HEK293 (cell line): ENCODE results near the gene SLC4A8.

Experiments used
- CTCF ChIA-PET: fragments of 350-600 bp; formaldehyde crosslinking; extraction: SDS; loops from one replicate; lab custom pipeline; 2021; ENCODE audit warnings: antibody characterized with exemption; lab: Yijun Ruan, JAX
- POLR2A ChIA-PET: fragments of 300-600 bp; formaldehyde crosslinking; extraction: SDS; loops from one replicate; lab custom pipeline; 2020; ENCODE audit warnings: antibody characterized with exemption, inconsistent platforms; lab: Yijun Ruan, JAX
- H3K27ac ChIP-seq: fragments of 200-500 bp; sonication (Bioruptor generic); 2 replicates; pipeline ENCODE4 v1.5.1; 2014; ENCODE audit warnings: low read depth, low read length, control low read depth, inconsistent platforms; ENCODE audit errors: extremely low read depth
- H3K36me3 ChIP-seq, 2 experiments: fragments of 200-500 bp in 1 of 2; sonication (Bioruptor generic) in 1 of 2; 1 replicate in 1 of 2; 2 replicates in 1 of 2; pipeline ENCODE4 v1.5.1; 2014 to 2017; ENCODE audit warnings: inconsistent platforms in 2 of 2, low read length in 2 of 2; ENCODE audit not compliant: control insufficient read depth in 2 of 2, insufficient read depth in 1 of 2
- H3K4me1 ChIP-seq: fragments of 200-500 bp; sonication (Bioruptor generic); 2 replicates; pipeline ENCODE4 v1.5.1; 2014; ENCODE audit warnings: mild to moderate bottlenecking, low read length, inconsistent platforms; ENCODE audit not compliant: control insufficient read depth, insufficient read depth
- H3K4me3 ChIP-seq: 2 replicates; pipeline ENCODE4 v1.5.1; 2011; ENCODE audit warnings: low read depth, mild to moderate bottlenecking, control low read depth, low read length, moderate library complexity
- H3K9me3 ChIP-seq: fragments of 200-500 bp; sonication (Bioruptor generic); 2 replicates; pipeline ENCODE4 v1.5.1; 2014; ENCODE audit warnings: low read depth, low read length, inconsistent platforms; ENCODE audit not compliant: control insufficient read depth, insufficient read depth
- BCL6B ChIP-seq: fragments of 450-650 bp; formaldehyde crosslinking; IDR thresholded peaks from 2 replicates; pipeline ENCODE4 v1.5.1; 2017; ENCODE audit warnings: missing biosample characterization, missing genetic modification characterization
- KLF7 ChIP-seq: fragments of 450-650 bp; formaldehyde crosslinking; IDR thresholded peaks from 2 replicates; pipeline ENCODE4 v1.5.1; 2016; ENCODE audit warnings: missing biosample characterization, missing genetic modification characterization, borderline replicate concordance
- OVOL3 ChIP-seq: fragments of 450-650 bp; formaldehyde crosslinking; IDR thresholded peaks from 2 replicates; pipeline ENCODE4 v1.5.1; 2016; ENCODE audit warnings: missing biosample characterization, missing genetic modification characterization
- PRDM10 ChIP-seq: fragments of 450-650 bp; formaldehyde crosslinking; IDR thresholded peaks from 2 replicates; pipeline ENCODE4 v1.5.1; 2016; ENCODE audit warnings: missing biosample characterization, missing genetic modification characterization
- ZNF157 ChIP-seq: fragments of 450-650 bp; formaldehyde crosslinking; IDR thresholded peaks from 2 replicates; pipeline ENCODE4 v1.5.1; 2016; ENCODE audit warnings: missing biosample characterization, missing genetic modification characterization
- ZNF280D ChIP-seq: fragments of 450-650 bp; formaldehyde crosslinking; IDR thresholded peaks from 2 replicates; pipeline ENCODE4 v1.5.1; 2016; ENCODE audit warnings: missing biosample characterization, missing genetic modification characterization
- ZNF335 ChIP-seq: fragments of 450-650 bp; formaldehyde crosslinking; conservative IDR thresholded peaks from 2 replicates; pipeline ENCODE4 v1.5.1; 2016; ENCODE audit warnings: missing biosample characterization, missing genetic modification characterization
- ZNF423 ChIP-seq: fragments of 450-650 bp; formaldehyde crosslinking; IDR thresholded peaks from 2 replicates; pipeline ENCODE4 v1.5.1; 2016; ENCODE audit warnings: missing biosample characterization, missing genetic modification characterization
- ZNF426 ChIP-seq: fragments of 450-650 bp; formaldehyde crosslinking; IDR thresholded peaks from 2 replicates; pipeline ENCODE4 v1.5.1; 2017; ENCODE audit warnings: missing biosample characterization, missing genetic modification characterization, mild to moderate bottlenecking, inconsistent platforms, moderate library complexity
- ZNF513 ChIP-seq: fragments of 450-650 bp; IDR thresholded peaks from 2 replicates; pipeline ENCODE4 v1.5.1; 2018; ENCODE audit warnings: missing biosample characterization, missing genetic modification characterization
- ZNF555 ChIP-seq: fragments of 450-650 bp; formaldehyde crosslinking; conservative IDR thresholded peaks from 2 replicates; pipeline ENCODE4 v1.5.1; 2017; ENCODE audit warnings: missing biosample characterization, mild to moderate bottlenecking, missing genetic modification characterization, inconsistent platforms
- ZXDB ChIP-seq: fragments of 450-650 bp; formaldehyde crosslinking; IDR thresholded peaks from 2 replicates; pipeline ENCODE4 v1.5.1; 2016; ENCODE audit warnings: missing biosample characterization, missing genetic modification characterization
- TF ChIP-seq, protein P1 (sequence below): fragments of 450-650 bp; formaldehyde crosslinking; conservative IDR thresholded peaks from 2 replicates; pipeline ENCODE4 v1.5.1; 2016; ENCODE audit warnings: low read depth, missing biosample characterization, missing genetic modification characterization

Gene SLC4A8

DNA sequence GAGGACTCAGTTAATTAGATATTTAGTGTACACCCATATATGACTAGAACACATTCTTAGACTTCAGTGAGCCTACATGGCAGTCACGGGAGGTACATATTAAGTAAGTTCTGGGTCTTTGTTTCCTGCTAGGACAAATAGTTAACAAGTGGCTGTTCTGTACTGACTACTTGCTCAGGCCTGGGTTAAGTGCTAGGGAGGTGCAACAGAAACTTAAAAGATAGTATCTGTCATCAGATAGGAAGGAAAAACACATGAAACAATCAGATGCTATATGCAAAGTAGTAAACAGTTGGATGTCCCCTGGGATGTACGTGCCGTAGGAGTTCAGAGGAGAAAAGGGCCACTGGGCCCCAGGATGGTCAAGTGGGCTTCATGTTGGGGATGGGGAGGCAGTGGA is 59.5 kb downstream of the SLC4A8 start:
- H3K4me1 ChIP-seq, result no peaks in the 10 kb centered on the region
- TF ChIP-seq BCL6B (tag by site-specific recombination), result no peak
- TF ChIP-seq PRDM10 (tag by site-specific recombination), result no peak
- TF ChIP-seq ZNF157, result no peak
- no peak for TF ChIP-seq ZNF280D (tag by site-specific recombination)
- no peak for TF ChIP-seq ZXDB (tag by site-specific recombination)
- TF ChIP-seq KLF7 (tag by site-specific recombination), result no peak
- TF ChIP-seq ZNF426 (tag by site-specific recombination), result no peak
- TF ChIP-seq, protein P1, sequence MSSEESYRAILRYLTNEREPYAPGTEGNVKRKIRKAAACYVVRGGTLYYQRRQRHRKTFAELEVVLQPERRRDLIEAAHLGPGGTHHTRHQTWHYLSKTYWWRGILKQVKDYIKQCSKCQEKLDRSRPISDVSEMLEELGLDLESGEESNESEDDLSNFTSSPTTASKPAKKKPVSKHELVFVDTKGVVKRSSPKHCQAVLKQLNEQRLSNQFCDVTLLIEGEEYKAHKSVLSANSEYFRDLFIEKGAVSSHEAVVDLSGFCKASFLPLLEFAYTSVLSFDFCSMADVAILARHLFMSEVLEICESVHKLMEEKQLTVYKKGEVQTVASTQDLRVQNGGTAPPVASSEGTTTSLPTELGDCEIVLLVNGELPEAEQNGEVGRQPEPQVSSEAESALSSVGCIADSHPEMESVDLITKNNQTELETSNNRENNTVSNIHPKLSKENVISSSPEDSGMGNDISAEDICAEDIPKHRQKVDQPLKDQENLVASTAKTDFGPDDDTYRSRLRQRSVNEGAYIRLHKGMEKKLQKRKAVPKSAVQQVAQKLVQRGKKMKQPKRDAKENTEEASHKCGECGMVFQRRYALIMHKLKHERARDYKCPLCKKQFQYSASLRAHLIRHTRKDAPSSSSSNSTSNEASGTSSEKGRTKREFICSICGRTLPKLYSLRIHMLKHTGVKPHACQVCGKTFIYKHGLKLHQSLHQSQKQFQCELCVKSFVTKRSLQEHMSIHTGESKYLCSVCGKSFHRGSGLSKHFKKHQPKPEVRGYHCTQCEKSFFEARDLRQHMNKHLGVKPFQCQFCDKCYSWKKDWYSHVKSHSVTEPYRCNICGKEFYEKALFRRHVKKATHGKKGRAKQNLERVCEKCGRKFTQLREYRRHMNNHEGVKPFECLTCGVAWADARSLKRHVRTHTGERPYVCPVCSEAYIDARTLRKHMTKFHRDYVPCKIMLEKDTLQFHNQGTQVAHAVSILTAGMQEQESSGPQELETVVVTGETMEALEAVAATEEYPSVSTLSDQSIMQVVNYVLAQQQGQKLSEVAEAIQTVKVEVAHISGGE (tag by site-specific recombination), result no peak
- TF ChIP-seq OVOL3 (tag by site-specific recombination), result no peak
- TF ChIP-seq ZNF335 (tag by site-specific recombination), result no peak
- TF ChIP-seq ZNF423 (tag by site-specific recombination), result no peak
- no peak for TF ChIP-seq ZNF555 (tag by site-specific recombination)
- TF ChIP-seq ZNF513 (tag by site-specific recombination), result no peak
- no peaks in the 10 kb centered on the region for H3K9me3 ChIP-seq
- no peak overlapping the region for H3K4me3 ChIP-seq
- H3K27ac ChIP-seq, result no peak overlapping the region
- H3K36me3 ChIP-seq, result no peaks in the 10 kb centered on the region
- ChIA-PET CTCF (no interaction called here), POLR2A (no interaction called here)
